HepG2 (cell line): Measurements from ENCODE around the gene GRIP1. TPM values are rescaled to one million over a fixed set of nuclear protein-coding genes. Genes with fewer than 3 reads are reported as not detected.

Experiments used
- ATAC-seq: fragments of 200-7000 bp; cut with Tn5 transposase; 3 replicates; pipeline ENCODE4 v1.9.1; 2020; ENCODE audit warnings: mild to moderate bottlenecking, moderate library complexity
- BruUV-seq: library from RNA; stranded (reverse); fragments of 400-500 nt; replicated peaks from 2 replicates; lab custom pipeline; 2021; lab: Mats Ljungman, UMichigan
- CTCF ChIA-PET: fragments of 300-600 bp; formaldehyde crosslinking; extraction: SDS; loops from one replicate; lab custom pipeline; 2021; ENCODE audit warnings: low total read pairs, inconsistent platforms, low intra/inter-chr PET ratio; lab: Yijun Ruan, JAX
- POLR2A ChIA-PET: fragments of 350-600 bp; sonication (Branson Sonifier 250); formaldehyde crosslinking; loops from one replicate; lab custom pipeline; 2020; ENCODE audit warnings: antibody characterized with exemption, inconsistent platforms; lab: Yijun Ruan, JAX
- DNase-seq: peaks from one replicate; pipeline ENCODE4 v3.0.0-alpha.2; 2015; ENCODE audit warnings: low spot score
- FAIRE-seq: peaks from 3 replicates; lab custom pipeline; 2011; peaks lifted over from hg19 to GRCh38; lab: Jason Lieb, UNC
- H2AFZ ChIP-seq: one replicate; pipeline ENCODE4 v1.6.1; 2011; ENCODE audit warnings: low read length, inconsistent platforms
- H3K27ac ChIP-seq: fragments of 300-600 bp; 3 replicates; pipeline ENCODE4 v1.8.0; 2011; ENCODE audit warnings: mixed run types, mild to moderate bottlenecking, mixed read lengths, low read length, inconsistent platforms; ENCODE audit not compliant: insufficient read depth; ENCODE audit errors: extremely low read length
- H3K27me3 ChIP-seq, 2 experiments: fragments of 200-600 bp in 1 of 2; 2 replicates in 1 of 2; 3 replicates in 1 of 2; pipeline versions ENCODE4 v1.6.0 to v1.8.0; 2011; ENCODE audit warnings: low read length in 2 of 2, mild to moderate bottlenecking in 2 of 2, moderate library complexity in 2 of 2, inconsistent platforms in 1 of 2; ENCODE audit not compliant: insufficient read depth in 2 of 2, control insufficient read depth in 1 of 2
- H3K36me3 ChIP-seq, 2 experiments: fragments of 200-600 bp in 1 of 2; replicated peaks in 1 of 2; 2 replicates in 1 of 2; 3 replicates in 1 of 2; pipeline versions ENCODE4 v1.5.1 to v1.8.0; 2011; ENCODE audit warnings: low read length in 2 of 2, inconsistent platforms in 1 of 2; ENCODE audit not compliant: insufficient read depth in 2 of 2, control insufficient read depth in 1 of 2
- H3K4me1 ChIP-seq: 2 replicates; pipeline ENCODE4 v1.5.1; 2012; ENCODE audit warnings: low read length, inconsistent platforms; ENCODE audit not compliant: insufficient read depth
- H3K4me2 ChIP-seq: 2 replicates; pipeline ENCODE4 v1.6.0; 2011; ENCODE audit warnings: low read depth, low read length, inconsistent platforms
- H3K4me3 ChIP-seq, 3 experiments: fragments of 200-600 bp in 1 of 3; sonication (generic), shearing (Covaris generic) in 1 of 3; replicated peaks in 1 of 3; 2 replicates each; pipeline ENCODE4 v1.5.1; 2011 to 2016; ENCODE audit warnings: low read length in 3 of 3, inconsistent platforms in 2 of 3, low read depth in 2 of 3, mild to moderate bottlenecking in 2 of 3, control low read depth in 1 of 3, mixed read lengths in 1 of 3; ENCODE audit not compliant: insufficient read depth in 1 of 3
- H3K79me2 ChIP-seq: one replicate; pipeline ENCODE4 v1.6.1; 2011; ENCODE audit warnings: low read length, inconsistent platforms; ENCODE audit not compliant: insufficient read depth
- H3K9ac ChIP-seq: 2 replicates; pipeline ENCODE4 v1.6.0; 2011; ENCODE audit warnings: mild to moderate bottlenecking, low read depth, low read length, inconsistent platforms; ENCODE audit not compliant: insufficient read depth
- H3K9me3 ChIP-seq: 2 replicates; pipeline ENCODE4 v1.5.1; 2012; ENCODE audit warnings: mild to moderate bottlenecking, low read length
- H4K20me1 ChIP-seq: 2 replicates; pipeline ENCODE4 v1.6.0; 2011; ENCODE audit warnings: inconsistent platforms, mild to moderate bottlenecking, low read length, moderate library complexity; ENCODE audit not compliant: insufficient read depth
- ATAD3A ChIP-seq: sonication (generic); formaldehyde crosslinking; IDR thresholded peaks from 2 replicates; pipeline ENCODE4 v1.4.0; 2020; ENCODE audit warnings: missing genetic modification reagents
- CEBPB ChIP-seq: IDR thresholded peaks from 2 replicates; pipeline ENCODE4 v1.6.1; 2011; ENCODE audit warnings: low read depth, low read length, improper control_type of control experiment, borderline replicate concordance
- DNMT3B ChIP-seq: conservative IDR thresholded peaks from 2 replicates; pipeline ENCODE4 v1.6.1; 2016; ENCODE audit warnings: missing biosample characterization, control low read depth
- MIXL1 ChIP-seq: IDR thresholded peaks from 2 replicates; pipeline ENCODE4 v1.6.1; 2016
- WGBS: methylation state at CpG from one replicate; pipeline ENCODE4 v1.1.6; 2017; ENCODE audit warnings: low lambda C conversion rate; 5-methylcytosine and 5-hydroxymethylcytosine counted together
- in situ Hi-C: cut with HindIII; loops from 2 replicates; pipeline ENCODE4 v1.10.0; 2017; ENCODE audit warnings: low pct_unique_long_range_greater_than_20kb; ENCODE audit not compliant: extremely low pct_ligation_motif_present
- intact Hi-C: fragments of 100-400 bp; cut with micrococcal nuclease; formaldehyde crosslinking; loops from one replicate; pipeline ENCODE4 v1.10.0; 2022; ENCODE audit not compliant: unreplicated experiment
- polyA plus RNA-seq, 8 experiments: library from polyadenylated mRNA; depleted of rRNA in 3 of 8; stranded (reverse) in 7 of 8; unstranded in 1 of 8; fragments of >200 nt; fragmentation: Illumina TruSeq in 4 of 8; extraction: Trizol in 4 of 8; gene quantifications; 2 replicates each; pipeline versions ENCODE4 v1.2.1 to v1.2.3, GENCODE V29; 2011 to 2016; ENCODE audit warnings: low read depth in 4 of 8, missing spikeins in 1 of 8, mixed read lengths in 1 of 8; ENCODE audit not compliant: insufficient read depth in 1 of 8
- small RNA-seq, 3 experiments: library from RNA; depleted of rRNA; stranded (forward); fragments of <200 nt; gene quantifications; one replicate each; pipeline ENCODE3, GENCODE V24; 2012; ENCODE audit warnings: low read depth in 2 of 3, low replicate concordance in 1 of 3; ENCODE audit not compliant: insufficient read length in 3 of 3, insufficient read depth in 2 of 3
- total RNA-seq, 5 experiments: library from RNA; depleted of rRNA; stranded (reverse); fragments of >200 nt; fragmentation: Illumina TruSeq; extraction: Trizol; gene quantifications; 2 replicates each; pipeline ENCODE4 v1.2.3, GENCODE V29; 2016; ENCODE audit warnings: low read depth in 1 of 5

GRIP1 gene
- total and polyA plus RNA-seq, 2 of the 13 experiments (the other 11 are each of a cell fraction or from before 2014, with no cell fraction given), result not detected

GRCh38 chr12:66297923-66298322 is 381.0 kb downstream of the GRIP1 start:
- no peak for ATAC-seq
- intact Hi-C loops, result no loop called here
- Histone ChIP-seq H4K20me1 (no peaks in the 10 kb centered on the region), H3K79me2 (no peaks in the 10 kb centered on the region), H3K27me3 (peaks cover 0 to 5% of the 10 kb centered on the region in 2 experiments; a peak in 1 of 5 replicates), H3K4me1 (peaks cover 5% of the 10 kb centered on the region; the same call in 1 of the 2 replicates), H2AFZ (no peak overlapping the region), H3K4me3 (no peak overlapping the region), H3K9ac (no peak overlapping the region), H3K27ac (no peak overlapping the region), H3K4me2 (no peak overlapping the region), H3K9me3 (no peaks in the 10 kb centered on the region), H3K36me3 (no peaks in the 10 kb centered on the region)
- POLR2A ChIA-PET, result no interaction called here
- WGBS, result 32% methylated on average over 3 of the region's 3 CpGs
- in situ Hi-C loops, result no loop called here
- CTCF ChIA-PET, result no interaction called here
- TF ChIP-seq DNMT3B (CRISPR knock-in tag) (no peak), ATAD3A (CRISPR knock-in tag) (no peak), CEBPB (peak; percentile 67; the same call in 1 of the 2 replicates), MIXL1 (CRISPR knock-in tag) (no peak)
- no peak for FAIRE-seq
- BruUV-seq, result no TSS peak
- DNase-seq, result no peak

Small RNA genes within 50 kb of the gene (small RNA-seq; reads per million reads assigned to genes)
- 0 reads per million in 3 experiments for gene OSBPL9P5
